Measurements from ENCODE around the gene TMEM97. TPM values are rescaled to one million over a fixed set of nuclear protein-coding genes. Genes with fewer than 3 reads are reported as not detected.

The TMEM97 gene
- polyA plus RNA-seq, 3 donors, result 1.3 to 1.5 (median 1.4) TPM

DNA sequence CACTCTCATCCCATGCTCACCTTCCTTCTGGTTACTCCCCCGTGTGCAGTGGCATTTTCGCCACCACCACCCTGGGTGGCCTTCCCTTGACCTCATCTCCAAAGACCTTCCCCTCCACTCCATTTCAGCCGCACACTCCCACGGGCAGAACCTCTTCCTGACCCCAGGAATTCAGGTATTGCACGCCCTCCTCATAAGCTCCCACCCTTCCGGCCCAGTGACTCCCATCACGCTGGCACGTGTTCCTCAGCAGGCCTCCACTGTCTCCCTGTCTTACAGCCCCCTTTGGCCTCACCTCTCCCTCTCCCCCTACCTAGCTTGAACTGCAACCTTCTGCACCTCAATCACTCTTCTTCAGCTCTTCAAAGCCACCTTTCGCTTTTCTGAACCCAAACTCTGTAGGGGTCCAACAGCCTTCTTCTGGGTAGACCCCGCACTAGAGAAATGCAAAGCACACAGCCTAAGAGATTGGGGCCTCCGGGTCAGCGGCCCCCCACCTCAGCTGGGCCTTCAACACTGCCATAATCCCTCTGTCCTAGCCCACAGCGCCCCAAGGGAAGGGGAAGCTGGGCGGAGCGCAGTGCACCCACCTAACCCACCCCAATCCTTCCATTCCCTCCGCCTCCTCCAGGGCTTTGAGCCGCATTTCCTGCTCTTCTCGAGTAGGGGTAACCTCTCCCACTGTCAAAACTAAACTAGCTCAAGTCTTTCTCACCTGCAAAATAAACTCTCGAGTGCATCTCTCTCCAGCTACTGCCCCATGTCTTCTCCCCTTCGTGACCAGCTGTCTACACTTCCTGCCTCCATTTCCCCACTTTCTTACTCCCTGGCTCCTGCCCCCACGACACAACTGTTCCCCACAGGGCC, 1.7 kb upstream of the TMEM97 start:
- H3K4me1 ChIP-seq (ENCODE audit: control insufficient read depth in 1 of 2, insufficient read depth in 2 of 2, low read length in 2 of 2), result peaks cover 19 to 24% of the 10 kb centered on the region in 2 donors
- H3K4me3 ChIP-seq (replicated peaks in 1 of 3; ENCODE audit: low read depth in 2 of 3, low read length in 3 of 3), result no peak overlapping the region
- Mint-ChIP-seq H3K36me3 (no peaks in the 10 kb centered on the region), H3K4me3 (peak overlapping the region; percentile 88 to 93), H3K9me3 (no peaks in the 10 kb centered on the region), H3K4me1 (peaks cover 21% of the 10 kb centered on the region), H3K27ac (peak overlapping the region in 1 of 7 donors; percentile 65), H3K27me3 (ENCODE audit: low read depth in 3 of 3) (peaks cover 9 to 27% (median 20%) of the 10 kb centered on the region in 3 donors)
- H4K20me1 ChIP-seq (ENCODE audit: insufficient read depth, low read length), result no peaks in the 10 kb centered on the region
- no peak overlapping the region for H3K27ac ChIP-seq (ENCODE audit: low read depth in 1 of 2, low read length in 2 of 2)
- H3K4me2 ChIP-seq (replicated peaks; ENCODE audit: extremely low read depth, low read length, poor library complexity, severe bottlenecking), result peak overlapping the region; percentile 99
- peaks cover 0 to 11% of the 10 kb centered on the region in 2 donors for H3K27me3 ChIP-seq (ENCODE audit: control insufficient read depth in 2 of 2, insufficient read depth in 2 of 2, low read length in 2 of 2)
- intact Hi-C loops (cut with micrococcal nuclease), result no loop called here
- no peaks in the 10 kb centered on the region for H3K36me3 ChIP-seq (replicated peaks in 1 of 2; ENCODE audit: control insufficient read depth in 1 of 2, insufficient read depth in 2 of 2, low read length in 2 of 2)
- H3K79me2 ChIP-seq (ENCODE audit: insufficient read depth, low read length), result peaks cover 20% of the 10 kb centered on the region
- H3K9me3 ChIP-seq (replicated peaks in 1 of 2; ENCODE audit: control insufficient read depth in 1 of 2, insufficient read depth in 1 of 2, low read length in 2 of 2), result no peaks in the 10 kb centered on the region
- H2AFZ ChIP-seq (ENCODE audit: insufficient read depth, low read depth, low read length, poor library complexity, severe bottlenecking), result peak overlapping the region; percentile 97
- no peak for DNase-seq
- H3K9ac ChIP-seq (ENCODE audit: insufficient read depth, low read length, poor library complexity, severe bottlenecking), result no peak overlapping the region
- 90% methylated on average over 19 of the region's 21 CpGs for WGBS (ENCODE audit: insufficient coverage)
- TF ChIP-seq, protein P1, sequence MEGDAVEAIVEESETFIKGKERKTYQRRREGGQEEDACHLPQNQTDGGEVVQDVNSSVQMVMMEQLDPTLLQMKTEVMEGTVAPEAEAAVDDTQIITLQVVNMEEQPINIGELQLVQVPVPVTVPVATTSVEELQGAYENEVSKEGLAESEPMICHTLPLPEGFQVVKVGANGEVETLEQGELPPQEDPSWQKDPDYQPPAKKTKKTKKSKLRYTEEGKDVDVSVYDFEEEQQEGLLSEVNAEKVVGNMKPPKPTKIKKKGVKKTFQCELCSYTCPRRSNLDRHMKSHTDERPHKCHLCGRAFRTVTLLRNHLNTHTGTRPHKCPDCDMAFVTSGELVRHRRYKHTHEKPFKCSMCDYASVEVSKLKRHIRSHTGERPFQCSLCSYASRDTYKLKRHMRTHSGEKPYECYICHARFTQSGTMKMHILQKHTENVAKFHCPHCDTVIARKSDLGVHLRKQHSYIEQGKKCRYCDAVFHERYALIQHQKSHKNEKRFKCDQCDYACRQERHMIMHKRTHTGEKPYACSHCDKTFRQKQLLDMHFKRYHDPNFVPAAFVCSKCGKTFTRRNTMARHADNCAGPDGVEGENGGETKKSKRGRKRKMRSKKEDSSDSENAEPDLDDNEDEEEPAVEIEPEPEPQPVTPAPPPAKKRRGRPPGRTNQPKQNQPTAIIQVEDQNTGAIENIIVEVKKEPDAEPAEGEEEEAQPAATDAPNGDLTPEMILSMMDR (IDR thresholded peaks at IDR 0.05), result no peak

DNA sequence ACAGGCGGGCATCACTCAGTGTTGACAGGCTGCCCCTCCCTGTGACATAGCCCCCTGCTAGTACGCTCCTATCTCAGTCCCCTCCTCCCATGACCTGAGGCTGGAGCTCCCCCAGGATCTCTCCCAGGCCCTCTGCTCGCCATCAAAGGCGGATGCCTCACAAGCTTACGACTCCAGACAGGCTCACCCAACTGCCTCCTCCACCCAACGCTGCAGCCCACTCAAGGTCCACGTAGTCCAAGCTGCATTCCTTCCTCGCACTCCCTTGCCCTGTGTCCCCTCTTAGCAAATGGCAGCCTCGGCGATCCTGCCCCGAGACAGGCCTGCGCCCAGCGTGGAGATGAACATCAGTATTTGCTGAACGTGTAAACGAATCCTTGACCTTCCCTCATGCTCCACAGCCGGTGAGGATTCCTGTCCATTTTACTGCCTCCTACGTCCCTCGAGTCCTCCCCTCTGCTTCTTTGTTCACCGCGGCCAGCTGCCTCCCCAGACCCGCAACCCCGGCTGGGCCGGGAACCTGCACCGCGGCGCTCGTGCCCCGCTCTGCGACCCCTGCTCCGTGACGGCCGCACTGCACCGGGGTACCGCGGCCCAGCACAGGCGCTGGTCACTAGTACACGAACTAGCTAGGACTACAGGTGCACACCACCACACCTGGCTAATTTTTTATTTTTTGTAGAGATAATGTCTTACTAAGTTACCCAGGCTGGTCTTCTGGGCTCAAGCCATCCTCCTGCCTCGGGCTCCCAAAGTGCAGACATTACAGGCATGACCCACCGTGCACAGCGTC, 838 bp upstream of the TMEM97 start:
- 20% methylated on average over 31 of the region's 40 CpGs for WGBS (ENCODE audit: insufficient coverage)
- no peaks in the 10 kb centered on the region for H3K9me3 Mint-ChIP-seq
- no peaks in the 10 kb centered on the region for H4K20me1 ChIP-seq (ENCODE audit: insufficient read depth, low read length)
- H2AFZ ChIP-seq (ENCODE audit: insufficient read depth, low read depth, low read length, poor library complexity, severe bottlenecking), result peak overlapping the region; percentile 97
- peaks cover 21% of the 10 kb centered on the region for H3K4me1 Mint-ChIP-seq
- peak overlapping the region; percentile 88 to 93 for H3K4me3 Mint-ChIP-seq
- H3K27ac Mint-ChIP-seq, result peak overlapping the region in 1 of 7 donors; percentile 65
- TF ChIP-seq, protein P1 (IDR thresholded peaks at IDR 0.05), result no peak
- no peaks in the 10 kb centered on the region for H3K36me3 ChIP-seq (replicated peaks in 1 of 2; ENCODE audit: control insufficient read depth in 1 of 2, insufficient read depth in 2 of 2, low read length in 2 of 2)
- peaks cover 28% of the 10 kb centered on the region for H3K79me2 ChIP-seq (ENCODE audit: insufficient read depth, low read length)
- H3K27ac ChIP-seq (ENCODE audit: low read depth in 1 of 2, low read length in 2 of 2), result no peak overlapping the region
- no peak for DNase-seq
- peaks cover 0 to 7% of the 10 kb centered on the region in 2 donors for H3K27me3 ChIP-seq (ENCODE audit: control insufficient read depth in 2 of 2, insufficient read depth in 2 of 2, low read length in 2 of 2)
- H3K4me2 ChIP-seq (replicated peaks; ENCODE audit: extremely low read depth, low read length, poor library complexity, severe bottlenecking), result peak overlapping the region; percentile 99
- intact Hi-C loops (cut with micrococcal nuclease), result no loop called here
- peaks cover 19 to 24% of the 10 kb centered on the region in 2 donors for H3K4me1 ChIP-seq (ENCODE audit: control insufficient read depth in 1 of 2, insufficient read depth in 2 of 2, low read length in 2 of 2)
- peak overlapping the region; percentile 22 to 87 (median 75) for H3K4me3 ChIP-seq (replicated peaks in 1 of 3; ENCODE audit: low read depth in 2 of 3, low read length in 3 of 3)
- peaks cover 9 to 21% (median 17%) of the 10 kb centered on the region in 3 donors for H3K27me3 Mint-ChIP-seq (ENCODE audit: low read depth in 3 of 3)
- H3K36me3 Mint-ChIP-seq, result no peaks in the 10 kb centered on the region
- peak overlapping the region; percentile 24 for H3K9ac ChIP-seq (ENCODE audit: insufficient read depth, low read length, poor library complexity, severe bottlenecking)
- H3K9me3 ChIP-seq (replicated peaks in 1 of 2; ENCODE audit: control insufficient read depth in 1 of 2, insufficient read depth in 1 of 2, low read length in 2 of 2), result no peaks in the 10 kb centered on the region

Data from CD14-positive monocyte (primary cell).